ENCODE data around the gene PCSK4. TPM values are rescaled to one million over a fixed set of nuclear protein-coding genes. Genes with fewer than 3 reads are reported as not detected.

The PCSK4 gene
- polyA plus RNA-seq, 2 of the 4 experiments (the other 2 are of a cell fraction), result 0.76 to 2.1 TPM

DNA sequence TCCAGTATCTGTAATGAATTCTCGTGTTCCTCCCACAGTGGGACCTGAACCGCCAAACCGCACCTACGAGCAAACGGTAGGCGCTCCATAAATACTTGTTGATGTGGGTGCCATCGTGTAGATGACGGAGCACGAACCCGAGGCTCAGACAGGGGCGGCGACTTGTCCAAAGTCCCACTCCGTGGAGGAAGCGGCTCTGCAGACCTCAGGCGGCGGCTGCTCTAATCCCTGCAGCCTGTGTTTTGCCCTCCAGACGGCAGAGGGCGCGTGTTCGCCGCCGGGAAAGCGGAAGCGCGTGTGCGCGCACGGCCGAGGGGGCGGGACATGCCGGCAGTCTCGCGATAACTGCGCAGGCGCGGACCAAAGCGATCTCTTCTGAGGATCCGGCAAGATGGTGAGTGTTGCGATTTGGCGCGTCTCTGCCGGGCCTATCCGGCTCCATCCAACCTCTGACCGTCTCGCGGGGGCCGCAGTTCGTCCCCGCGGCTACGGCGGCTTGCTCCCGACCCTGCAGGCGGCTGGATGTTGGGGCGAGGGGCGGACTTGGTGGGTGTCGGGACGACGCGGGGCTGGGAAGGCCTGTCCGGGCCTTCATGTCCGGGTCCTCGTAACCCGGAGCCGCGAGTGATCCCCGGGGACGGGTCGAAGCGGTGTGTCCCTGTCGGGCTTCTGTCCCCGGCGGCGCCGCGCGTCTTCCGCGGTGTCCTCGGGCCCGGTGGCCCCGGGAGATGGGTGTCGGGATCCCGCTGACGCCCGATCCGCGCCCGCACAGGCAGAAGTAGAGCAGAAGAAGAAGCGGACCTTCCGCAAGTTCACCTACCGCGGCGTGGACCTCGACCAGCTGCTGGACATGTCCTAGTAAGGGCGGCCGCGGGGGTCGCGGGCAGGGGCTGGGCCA is 51.9 kb downstream of the PCSK4 start, which contains the start of gene RPS15:
Gene RPS15, plus strand, starts transcription at position 362 of the 898 bp plus-strand sequence. Its CDS starts 30 bp downstream, at position 392.
- WGBS (ENCODE audit: missing lambda C conversion rate), result 5% methylated on average over 25 of the region's 100 CpGs
- FAIRE-seq, result no peak
- H3K4me1 ChIP-seq, result peaks cover 26% of the 10 kb centered on the region
- H3K4me3 ChIP-seq, result peak within 1 kb of the TSS; percentile 93
- ATAC-seq, result peak; percentile 81 to 85
- peak within 1 kb of the TSS; percentile 90 for H3K4me2 ChIP-seq
- ChIA-PET POLR2A (no interaction called here), CTCF (interaction anchor here (0.7 to 1.9 kb wide), 3 partner anchors 11 to 18 kb away, joined by 3 to 5 read pairs (median 3); no protein-coding TSS in a partner anchor)
- no peaks in the 10 kb centered on the region for H3K9me3 ChIP-seq
- H3K27ac ChIP-seq, result peak within 1 kb of the TSS; percentile 93 to 99
- DNase-seq (ENCODE audit: low read depth in 1 of 2, low spot score in 1 of 2), result peak; percentile 59 to 96
- TF ChIP-seq NR3C1 (IDR thresholded peaks at IDR 0.05) (no peak), EHMT2 (IDR thresholded peaks at IDR 0.05; ENCODE audit: low read depth) (no peak), RCOR1 (IDR thresholded peaks at IDR 0.05; ENCODE audit: low read depth, low read length) (no peak), ZFP36 (IDR thresholded peaks at IDR 0.05; ENCODE audit: borderline replicate concordance, partially characterized antibody) (no peak), MAZ (IDR thresholded peaks at IDR 0.05; ENCODE audit: borderline replicate concordance, low read depth, low read length) (no peak), NFE2L2 (conservative IDR thresholded peaks at IDR 0.05; ENCODE audit: low read length) (no peak), BHLHE40 (IDR thresholded peaks at IDR 0.05; ENCODE audit: low read depth, low read length) (no peak), JUNB (IDR thresholded peaks at IDR 0.05) (no peak), CEBPB (IDR thresholded peaks at IDR 0.05) (no peak), HOXB13 (CRISPR knock-in tag; IDR thresholded peaks at IDR 0.05; ENCODE audit: low read depth) (no peak), MAFK (IDR thresholded peaks at IDR 0.05; ENCODE audit: partially characterized antibody) (no peak), HDAC2 (IDR thresholded peaks at IDR 0.05) (no peak), TFCP2L1 (CRISPR knock-in tag; IDR thresholded peaks at IDR 0.05) (no peak), CBX8 (IDR thresholded peaks at IDR 0.05) (no peak), ZC3H11A (IDR thresholded peaks at IDR 0.05) (no peak), HOXA7 (CRISPR knock-in tag; IDR thresholded peaks at IDR 0.05) (0 out of 2 replicates have a peak, but pooled peaks have one; percentile 31), HOXB5 (CRISPR knock-in tag; IDR thresholded peaks at IDR 0.05) (no peak), FOXS1 (CRISPR knock-in tag; IDR thresholded peaks at IDR 0.05) (no peak), POLR2A (IDR thresholded peaks at IDR 0.05; ENCODE audit: low read length) (peak; percentile 93), FOSB (CRISPR knock-in tag; IDR thresholded peaks at IDR 0.05) (0 out of 2 replicates have a peak, but pooled peaks have one; percentile 36), RAD21 (conservative IDR thresholded peaks at IDR 0.05 in 1 of 2, IDR thresholded peaks at IDR 0.05 in 1 of 2) (no peak), PHF8 (IDR thresholded peaks at IDR 0.05; ENCODE audit: borderline replicate concordance, low read depth) (peak; percentile 96), EHF (CRISPR knock-in tag; IDR thresholded peaks at IDR 0.05) (no peak), SREBF2 (IDR thresholded peaks at IDR 0.05) (no peak)
- TF ChIP-seq, protein P1, sequence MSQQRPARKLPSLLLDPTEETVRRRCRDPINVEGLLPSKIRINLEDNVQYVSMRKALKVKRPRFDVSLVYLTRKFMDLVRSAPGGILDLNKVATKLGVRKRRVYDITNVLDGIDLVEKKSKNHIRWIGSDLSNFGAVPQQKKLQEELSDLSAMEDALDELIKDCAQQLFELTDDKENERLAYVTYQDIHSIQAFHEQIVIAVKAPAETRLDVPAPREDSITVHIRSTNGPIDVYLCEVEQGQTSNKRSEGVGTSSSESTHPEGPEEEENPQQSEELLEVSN (IDR thresholded peaks at IDR 0.05; ENCODE audit: borderline replicate concordance, low read depth), result peak; percentile 40; the same call in 1 of the 2 replicates
- TF ChIP-seq, protein P2, sequence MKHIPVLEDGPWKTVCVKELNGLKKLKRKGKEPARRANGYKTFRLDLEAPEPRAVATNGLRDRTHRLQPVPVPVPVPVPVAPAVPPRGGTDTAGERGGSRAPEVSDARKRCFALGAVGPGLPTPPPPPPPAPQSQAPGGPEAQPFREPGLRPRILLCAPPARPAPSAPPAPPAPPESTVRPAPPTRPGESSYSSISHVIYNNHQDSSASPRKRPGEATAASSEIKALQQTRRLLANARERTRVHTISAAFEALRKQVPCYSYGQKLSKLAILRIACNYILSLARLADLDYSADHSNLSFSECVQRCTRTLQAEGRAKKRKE (CRISPR knock-in tag; IDR thresholded peaks at IDR 0.05; ENCODE audit: low read depth), result no peak
- TF ChIP-seq, protein P3, sequence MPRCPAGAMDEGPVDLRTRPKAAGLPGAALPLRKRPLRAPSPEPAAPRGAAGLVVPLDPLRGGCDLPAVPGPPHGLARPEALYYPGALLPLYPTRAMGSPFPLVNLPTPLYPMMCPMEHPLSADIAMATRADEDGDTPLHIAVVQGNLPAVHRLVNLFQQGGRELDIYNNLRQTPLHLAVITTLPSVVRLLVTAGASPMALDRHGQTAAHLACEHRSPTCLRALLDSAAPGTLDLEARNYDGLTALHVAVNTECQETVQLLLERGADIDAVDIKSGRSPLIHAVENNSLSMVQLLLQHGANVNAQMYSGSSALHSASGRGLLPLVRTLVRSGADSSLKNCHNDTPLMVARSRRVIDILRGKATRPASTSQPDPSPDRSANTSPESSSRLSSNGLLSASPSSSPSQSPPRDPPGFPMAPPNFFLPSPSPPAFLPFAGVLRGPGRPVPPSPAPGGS (IDR thresholded peaks at IDR 0.05), result peak; percentile 95; the same call in 2 of the 3 replicates
- TF ChIP-seq, protein P4, sequence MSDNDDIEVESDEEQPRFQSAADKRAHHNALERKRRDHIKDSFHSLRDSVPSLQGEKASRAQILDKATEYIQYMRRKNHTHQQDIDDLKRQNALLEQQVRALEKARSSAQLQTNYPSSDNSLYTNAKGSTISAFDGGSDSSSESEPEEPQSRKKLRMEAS (IDR thresholded peaks at IDR 0.05), result peak; percentile 94
- TF ChIP-seq, protein P5, sequence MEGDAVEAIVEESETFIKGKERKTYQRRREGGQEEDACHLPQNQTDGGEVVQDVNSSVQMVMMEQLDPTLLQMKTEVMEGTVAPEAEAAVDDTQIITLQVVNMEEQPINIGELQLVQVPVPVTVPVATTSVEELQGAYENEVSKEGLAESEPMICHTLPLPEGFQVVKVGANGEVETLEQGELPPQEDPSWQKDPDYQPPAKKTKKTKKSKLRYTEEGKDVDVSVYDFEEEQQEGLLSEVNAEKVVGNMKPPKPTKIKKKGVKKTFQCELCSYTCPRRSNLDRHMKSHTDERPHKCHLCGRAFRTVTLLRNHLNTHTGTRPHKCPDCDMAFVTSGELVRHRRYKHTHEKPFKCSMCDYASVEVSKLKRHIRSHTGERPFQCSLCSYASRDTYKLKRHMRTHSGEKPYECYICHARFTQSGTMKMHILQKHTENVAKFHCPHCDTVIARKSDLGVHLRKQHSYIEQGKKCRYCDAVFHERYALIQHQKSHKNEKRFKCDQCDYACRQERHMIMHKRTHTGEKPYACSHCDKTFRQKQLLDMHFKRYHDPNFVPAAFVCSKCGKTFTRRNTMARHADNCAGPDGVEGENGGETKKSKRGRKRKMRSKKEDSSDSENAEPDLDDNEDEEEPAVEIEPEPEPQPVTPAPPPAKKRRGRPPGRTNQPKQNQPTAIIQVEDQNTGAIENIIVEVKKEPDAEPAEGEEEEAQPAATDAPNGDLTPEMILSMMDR (IDR thresholded peaks at IDR 0.05), result peak; percentile 60
- TF ChIP-seq, protein P6, sequence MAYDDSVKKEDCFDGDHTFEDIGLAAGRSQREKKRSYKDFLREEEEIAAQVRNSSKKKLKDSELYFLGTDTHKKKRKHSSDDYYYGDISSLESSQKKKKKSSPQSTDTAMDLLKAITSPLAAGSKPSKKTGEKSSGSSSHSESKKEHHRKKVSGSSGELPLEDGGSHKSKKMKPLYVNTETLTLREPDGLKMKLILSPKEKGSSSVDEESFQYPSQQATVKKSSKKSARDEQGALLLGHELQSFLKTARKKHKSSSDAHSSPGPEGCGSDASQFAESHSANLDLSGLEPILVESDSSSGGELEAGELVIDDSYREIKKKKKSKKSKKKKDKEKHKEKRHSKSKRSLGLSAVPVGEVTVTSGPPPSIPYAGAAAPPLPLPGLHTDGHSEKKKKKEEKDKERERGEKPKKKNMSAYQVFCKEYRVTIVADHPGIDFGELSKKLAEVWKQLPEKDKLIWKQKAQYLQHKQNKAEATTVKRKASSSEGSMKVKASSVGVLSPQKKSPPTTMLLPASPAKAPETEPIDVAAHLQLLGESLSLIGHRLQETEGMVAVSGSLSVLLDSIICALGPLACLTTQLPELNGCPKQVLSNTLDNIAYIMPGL (CRISPR knock-in tag; IDR thresholded peaks at IDR 0.05; ENCODE audit: borderline replicate concordance), result no peak
- TF ChIP-seq, protein P7, sequence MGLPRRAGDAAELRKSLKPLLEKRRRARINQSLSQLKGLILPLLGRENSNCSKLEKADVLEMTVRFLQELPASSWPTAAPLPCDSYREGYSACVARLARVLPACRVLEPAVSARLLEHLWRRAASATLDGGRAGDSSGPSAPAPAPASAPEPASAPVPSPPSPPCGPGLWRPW (IDR thresholded peaks at IDR 0.05), result no peak
- TF ChIP-seq, protein P8, sequence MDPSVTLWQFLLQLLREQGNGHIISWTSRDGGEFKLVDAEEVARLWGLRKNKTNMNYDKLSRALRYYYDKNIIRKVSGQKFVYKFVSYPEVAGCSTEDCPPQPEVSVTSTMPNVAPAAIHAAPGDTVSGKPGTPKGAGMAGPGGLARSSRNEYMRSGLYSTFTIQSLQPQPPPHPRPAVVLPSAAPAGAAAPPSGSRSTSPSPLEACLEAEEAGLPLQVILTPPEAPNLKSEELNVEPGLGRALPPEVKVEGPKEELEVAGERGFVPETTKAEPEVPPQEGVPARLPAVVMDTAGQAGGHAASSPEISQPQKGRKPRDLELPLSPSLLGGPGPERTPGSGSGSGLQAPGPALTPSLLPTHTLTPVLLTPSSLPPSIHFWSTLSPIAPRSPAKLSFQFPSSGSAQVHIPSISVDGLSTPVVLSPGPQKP (IDR thresholded peaks at IDR 0.05; ENCODE audit: low read depth, low read length), result no peak

All from A549 (cell line).